HepG2 (cell line): ENCODE results near the gene CCDC91. TPM values are rescaled to one million over a fixed set of nuclear protein-coding genes. Genes with fewer than 3 reads are reported as not detected.

Source experiments
- ATAC-seq: fragments of 200-7000 bp; cut with Tn5 transposase; 3 replicates; pipeline ENCODE4 v1.9.1; 2020; ENCODE audit warnings: mild to moderate bottlenecking, moderate library complexity
- BruUV-seq: library from RNA; stranded (reverse); fragments of 400-500 nt; replicated peaks from 2 replicates; lab custom pipeline; 2021; lab: Mats Ljungman, UMichigan
- CTCF ChIA-PET: fragments of 300-600 bp; formaldehyde crosslinking; extraction: SDS; loops from one replicate; lab custom pipeline; 2021; ENCODE audit warnings: low total read pairs, inconsistent platforms, low intra/inter-chr PET ratio; lab: Yijun Ruan, JAX
- POLR2A ChIA-PET: fragments of 350-600 bp; sonication (Branson Sonifier 250); formaldehyde crosslinking; loops from one replicate; lab custom pipeline; 2020; ENCODE audit warnings: antibody characterized with exemption, inconsistent platforms; lab: Yijun Ruan, JAX
- DNase-seq: peaks from one replicate; pipeline ENCODE4 v3.0.0-alpha.2; 2015; ENCODE audit warnings: low spot score
- FAIRE-seq: peaks from 3 replicates; lab custom pipeline; 2011; peaks lifted over from hg19 to GRCh38; lab: Jason Lieb, UNC
- H2AFZ ChIP-seq: one replicate; pipeline ENCODE4 v1.6.1; 2011; ENCODE audit warnings: low read length, inconsistent platforms
- H3K27ac ChIP-seq: fragments of 300-600 bp; 3 replicates; pipeline ENCODE4 v1.8.0; 2011; ENCODE audit warnings: mixed run types, mild to moderate bottlenecking, mixed read lengths, low read length, inconsistent platforms; ENCODE audit not compliant: insufficient read depth; ENCODE audit errors: extremely low read length
- H3K27me3 ChIP-seq, 2 experiments: fragments of 200-600 bp in 1 of 2; 2 replicates in 1 of 2; 3 replicates in 1 of 2; pipeline versions ENCODE4 v1.6.0 to v1.8.0; 2011; ENCODE audit warnings: low read length in 2 of 2, mild to moderate bottlenecking in 2 of 2, moderate library complexity in 2 of 2, inconsistent platforms in 1 of 2; ENCODE audit not compliant: insufficient read depth in 2 of 2, control insufficient read depth in 1 of 2
- H3K36me3 ChIP-seq, 2 experiments: fragments of 200-600 bp in 1 of 2; replicated peaks in 1 of 2; 2 replicates in 1 of 2; 3 replicates in 1 of 2; pipeline versions ENCODE4 v1.5.1 to v1.8.0; 2011; ENCODE audit warnings: low read length in 2 of 2, inconsistent platforms in 1 of 2; ENCODE audit not compliant: insufficient read depth in 2 of 2, control insufficient read depth in 1 of 2
- H3K4me1 ChIP-seq: 2 replicates; pipeline ENCODE4 v1.5.1; 2012; ENCODE audit warnings: low read length, inconsistent platforms; ENCODE audit not compliant: insufficient read depth
- H3K4me2 ChIP-seq: 2 replicates; pipeline ENCODE4 v1.6.0; 2011; ENCODE audit warnings: low read depth, low read length, inconsistent platforms
- H3K4me3 ChIP-seq, 3 experiments: fragments of 200-600 bp in 1 of 3; sonication (generic), shearing (Covaris generic) in 1 of 3; replicated peaks in 1 of 3; 2 replicates each; pipeline ENCODE4 v1.5.1; 2011 to 2016; ENCODE audit warnings: low read length in 3 of 3, inconsistent platforms in 2 of 3, low read depth in 2 of 3, mild to moderate bottlenecking in 2 of 3, control low read depth in 1 of 3, mixed read lengths in 1 of 3; ENCODE audit not compliant: insufficient read depth in 1 of 3
- H3K79me2 ChIP-seq: one replicate; pipeline ENCODE4 v1.6.1; 2011; ENCODE audit warnings: low read length, inconsistent platforms; ENCODE audit not compliant: insufficient read depth
- H3K9ac ChIP-seq: 2 replicates; pipeline ENCODE4 v1.6.0; 2011; ENCODE audit warnings: mild to moderate bottlenecking, low read depth, low read length, inconsistent platforms; ENCODE audit not compliant: insufficient read depth
- H3K9me3 ChIP-seq: 2 replicates; pipeline ENCODE4 v1.5.1; 2012; ENCODE audit warnings: mild to moderate bottlenecking, low read length
- H4K20me1 ChIP-seq: 2 replicates; pipeline ENCODE4 v1.6.0; 2011; ENCODE audit warnings: inconsistent platforms, mild to moderate bottlenecking, low read length, moderate library complexity; ENCODE audit not compliant: insufficient read depth
- ARID5B ChIP-seq: IDR thresholded peaks from 2 replicates; pipeline ENCODE4 v1.4.0; 2020; ENCODE audit warnings: mild to moderate bottlenecking, missing genetic modification reagents
- CEBPB ChIP-seq: IDR thresholded peaks from 2 replicates; pipeline ENCODE4 v1.6.1; 2011; ENCODE audit warnings: low read depth, low read length, improper control_type of control experiment, borderline replicate concordance
- NRL ChIP-seq: sonication (generic); formaldehyde crosslinking; IDR thresholded peaks from 2 replicates; pipeline ENCODE4 v1.5.0; 2020; ENCODE audit warnings: missing genetic modification reagents, mild to moderate bottlenecking, moderate library complexity, borderline replicate concordance
- POGZ ChIP-seq: sonication (generic); formaldehyde crosslinking; IDR thresholded peaks from 2 replicates; pipeline ENCODE4 v1.4.0; 2020; ENCODE audit warnings: mild to moderate bottlenecking, missing genetic modification reagents
- ZNF180 ChIP-seq: sonication (generic); formaldehyde crosslinking; IDR thresholded peaks from 2 replicates; pipeline ENCODE4 v1.4.0; 2020; ENCODE audit warnings: low read depth, missing genetic modification reagents, borderline replicate concordance
- ZNF207 ChIP-seq: fragments of 450-650 bp; IDR thresholded peaks from 2 replicates; pipeline ENCODE4 v1.6.1; 2016; ENCODE audit warnings: antibody characterized with exemption, borderline replicate concordance
- ZNF687 ChIP-seq: sonication (generic); formaldehyde crosslinking; IDR thresholded peaks from 2 replicates; pipeline ENCODE4 v1.5.1; 2020; ENCODE audit warnings: mild to moderate bottlenecking, missing genetic modification reagents, moderate library complexity
- WGBS: methylation state at CpG from one replicate; pipeline ENCODE4 v1.1.6; 2017; ENCODE audit warnings: low lambda C conversion rate; 5-methylcytosine and 5-hydroxymethylcytosine counted together
- in situ Hi-C: cut with HindIII; loops from 2 replicates; pipeline ENCODE4 v1.10.0; 2017; ENCODE audit warnings: low pct_unique_long_range_greater_than_20kb; ENCODE audit not compliant: extremely low pct_ligation_motif_present
- intact Hi-C: fragments of 100-400 bp; cut with micrococcal nuclease; formaldehyde crosslinking; loops from one replicate; pipeline ENCODE4 v1.10.0; 2022; ENCODE audit not compliant: unreplicated experiment
- polyA plus RNA-seq, 8 experiments: library from polyadenylated mRNA; depleted of rRNA in 3 of 8; stranded (reverse) in 7 of 8; unstranded in 1 of 8; fragments of >200 nt; fragmentation: Illumina TruSeq in 4 of 8; extraction: Trizol in 4 of 8; gene quantifications; 2 replicates each; pipeline versions ENCODE4 v1.2.1 to v1.2.3, GENCODE V29; 2011 to 2016; ENCODE audit warnings: low read depth in 4 of 8, missing spikeins in 1 of 8, mixed read lengths in 1 of 8; ENCODE audit not compliant: insufficient read depth in 1 of 8
- total RNA-seq, 5 experiments: library from RNA; depleted of rRNA; stranded (reverse); fragments of >200 nt; fragmentation: Illumina TruSeq; extraction: Trizol; gene quantifications; 2 replicates each; pipeline ENCODE4 v1.2.3, GENCODE V29; 2016; ENCODE audit warnings: low read depth in 1 of 5
- TF ChIP-seq, protein P1 (sequence below), 2 experiments: sonication (generic) in 1 of 2; formaldehyde crosslinking in 1 of 2; IDR thresholded peaks; 2 replicates each; pipeline versions ENCODE4 v1.4.0 to v1.6.1; 2016 to 2020; ENCODE audit warnings: borderline replicate concordance in 1 of 2, low read depth in 1 of 2, mild to moderate bottlenecking in 1 of 2, missing genetic modification reagents in 1 of 2

The CCDC91 gene
- total and polyA plus RNA-seq, 2 of the 13 experiments (the other 11 are each of a cell fraction or from before 2014, with no cell fraction given), result 9.8 to 15.8 TPM

GRCh38 chr12:28162697-28163096 lies 27.6 kb upstream of the CCDC91 start (continued):
- no peak for TF ChIP-seq ZNF687 (CRISPR knock-in tag)
- TF ChIP-seq ZNF207, result no peak
- no peak for TF ChIP-seq ZNF180 (CRISPR knock-in tag)
- TF ChIP-seq NRL (CRISPR knock-in tag), result no peak

- Histone ChIP-seq H3K27ac (no peak overlapping the region), H3K4me3 (no peak overlapping the region), H3K36me3 (no peaks in the 10 kb centered on the region), H3K4me1 (peaks cover 11% of the 10 kb centered on the region), H3K9ac (no peak overlapping the region), H3K79me2 (no peaks in the 10 kb centered on the region), H3K9me3 (no peaks in the 10 kb centered on the region), H3K27me3 (no peaks in the 10 kb centered on the region), H3K4me2 (peak overlapping the region; percentile 54), H2AFZ (no peak overlapping the region), H4K20me1 (no peaks in the 10 kb centered on the region)
- ChIA-PET POLR2A (interaction anchor here (1.0 kb wide), 1 partner anchor 26 kb away, joined by 5 read pairs; the partner anchor contains the start of gene CCDC91), CTCF (no interaction called here)
- in situ Hi-C loops (loop anchor here (25.0 kb wide), 1 partner anchor 427 kb away; no protein-coding TSS in a partner anchor), intact Hi-C loops (no loop called here)
- WGBS, result 0% methylated on average over 2 of the region's 2 CpGs
- ATAC-seq (peak; percentile 93), DNase-seq (peak; percentile 54), FAIRE-seq (peak; percentile 15)
- no TSS peak for BruUV-seq
- TF ChIP-seq POGZ (CRISPR knock-in tag) (0 out of 2 replicates have a peak, but pooled peaks have one; percentile 32), ARID5B (CRISPR knock-in tag) (0 out of 2 replicates have a peak, but pooled peaks have one; percentile 21), CEBPB (peak; percentile 52; the same call in 1 of the 2 replicates)
- TF ChIP-seq, protein P1, sequence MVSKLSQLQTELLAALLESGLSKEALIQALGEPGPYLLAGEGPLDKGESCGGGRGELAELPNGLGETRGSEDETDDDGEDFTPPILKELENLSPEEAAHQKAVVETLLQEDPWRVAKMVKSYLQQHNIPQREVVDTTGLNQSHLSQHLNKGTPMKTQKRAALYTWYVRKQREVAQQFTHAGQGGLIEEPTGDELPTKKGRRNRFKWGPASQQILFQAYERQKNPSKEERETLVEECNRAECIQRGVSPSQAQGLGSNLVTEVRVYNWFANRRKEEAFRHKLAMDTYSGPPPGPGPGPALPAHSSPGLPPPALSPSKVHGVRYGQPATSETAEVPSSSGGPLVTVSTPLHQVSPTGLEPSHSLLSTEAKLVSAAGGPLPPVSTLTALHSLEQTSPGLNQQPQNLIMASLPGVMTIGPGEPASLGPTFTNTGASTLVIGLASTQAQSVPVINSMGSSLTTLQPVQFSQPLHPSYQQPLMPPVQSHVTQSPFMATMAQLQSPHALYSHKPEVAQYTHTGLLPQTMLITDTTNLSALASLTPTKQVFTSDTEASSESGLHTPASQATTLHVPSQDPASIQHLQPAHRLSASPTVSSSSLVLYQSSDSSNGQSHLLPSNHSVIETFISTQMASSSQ (IDR thresholded peaks at IDR 0.05; ENCODE audit: low read depth), result peak; percentile 73
- TF ChIP-seq, protein P1 (CRISPR knock-in tag; IDR thresholded peaks at IDR 0.05; ENCODE audit: borderline replicate concordance), result peak; percentile 55; the same call in 1 of the 2 replicates
Observed at GRCh38 chr12:28164644-28165275, 25.5 kb upstream of the CCDC91 start.
